ENCODE measurements around the gene AMACR.

Gene AMACR

GRCh38 chr5:34045996-34046395, 38.1 kb upstream of the AMACR start:
- Histone ChIP-seq H3K9ac (ENCODE audit: low read length) (no peak overlapping the region), H3K9me3 (ENCODE audit: control insufficient read depth, low read length) (no peaks in the 10 kb centered on the region), H3K36me3 (ENCODE audit: control insufficient read depth, insufficient read depth, low read length, severe bottlenecking) (no peaks in the 10 kb centered on the region), H3K4me1 (ENCODE audit: control insufficient read depth, insufficient read depth, low read length) (peaks cover 33% of the 10 kb centered on the region), H3K4me3 (ENCODE audit: low read length) (no peak overlapping the region), H3K27me3 (replicated peaks; ENCODE audit: control insufficient read depth, insufficient read depth, low read length) (no peaks in the 10 kb centered on the region)
- peak; percentile 61 for DNase-seq (ENCODE audit: low read depth)

- Histone ChIP-seq H3K4me3 (ENCODE audit: low read length) (no peak overlapping the region), H3K4me1 (ENCODE audit: control insufficient read depth, insufficient read depth, low read length) (peaks cover 33% of the 10 kb centered on the region), H3K9ac (ENCODE audit: low read length) (no peak overlapping the region), H3K27me3 (replicated peaks; ENCODE audit: control insufficient read depth, insufficient read depth, low read length) (no peaks in the 10 kb centered on the region), H3K9me3 (ENCODE audit: control insufficient read depth, low read length) (no peaks in the 10 kb centered on the region), H3K36me3 (ENCODE audit: control insufficient read depth, insufficient read depth, low read length, severe bottlenecking) (no peaks in the 10 kb centered on the region)
- DNase-seq (ENCODE audit: low read depth): no peak
Observed at GRCh38 chr5:34045023-34045422, 37.2 kb upstream of the AMACR start.

GRCh38 chr5:34043099-34043876, 35.4 kb upstream of the AMACR start, which contains the start of gene C1QTNF3:
C1QTNF3 (minus strand) TSS chr5:34043213; CDS start chr5:34043125, 88 bp downstream.
- Histone ChIP-seq H3K36me3 (ENCODE audit: control insufficient read depth, insufficient read depth, low read length, severe bottlenecking) (no peaks in the 10 kb centered on the region), H3K9ac (ENCODE audit: low read length) (no peak within 1 kb of the TSS), H3K4me3 (ENCODE audit: low read length) (peak within 1 kb of the TSS; percentile 12), H3K27me3 (replicated peaks; ENCODE audit: control insufficient read depth, insufficient read depth, low read length) (no peaks in the 10 kb centered on the region), H3K4me1 (ENCODE audit: control insufficient read depth, insufficient read depth, low read length) (peaks cover 33% of the 10 kb centered on the region), H3K9me3 (ENCODE audit: control insufficient read depth, low read length) (no peaks in the 10 kb centered on the region)
- no peak for DNase-seq (ENCODE audit: low read depth)

- DNase-seq (ENCODE audit: low read depth): no peak
- no peaks in the 10 kb centered on the region for H3K9me3 ChIP-seq (ENCODE audit: control insufficient read depth, low read length)
- no peaks in the 10 kb centered on the region for H3K36me3 ChIP-seq (ENCODE audit: control insufficient read depth, insufficient read depth, low read length, severe bottlenecking)
- H3K4me3 ChIP-seq (ENCODE audit: low read length): no peak overlapping the region
- no peaks in the 10 kb centered on the region for H3K27me3 ChIP-seq (replicated peaks; ENCODE audit: control insufficient read depth, insufficient read depth, low read length)
- no peak overlapping the region for H3K9ac ChIP-seq (ENCODE audit: low read length)
- peaks cover 37% of the 10 kb centered on the region for H3K4me1 ChIP-seq (ENCODE audit: control insufficient read depth, insufficient read depth, low read length)
Observed at GRCh38 chr5:34042321-34042720, 34.5 kb upstream of the AMACR start.

- Histone ChIP-seq H3K36me3 (ENCODE audit: control insufficient read depth, insufficient read depth, low read length, severe bottlenecking) (no peaks in the 10 kb centered on the region), H3K9ac (ENCODE audit: low read length) (no peak overlapping the region), H3K4me3 (ENCODE audit: low read length) (no peak overlapping the region), H3K9me3 (ENCODE audit: control insufficient read depth, low read length) (no peaks in the 10 kb centered on the region), H3K4me1 (ENCODE audit: control insufficient read depth, insufficient read depth, low read length) (peaks cover 37% of the 10 kb centered on the region), H3K27me3 (replicated peaks; ENCODE audit: control insufficient read depth, insufficient read depth, low read length) (no peaks in the 10 kb centered on the region)
- no peak for DNase-seq (ENCODE audit: low read depth)
Observed at GRCh38 chr5:34041247-34041972, 33.6 kb upstream of the AMACR start.

- Histone ChIP-seq H3K9me3 (ENCODE audit: control insufficient read depth, low read length) (no peaks in the 10 kb centered on the region), H3K4me1 (ENCODE audit: control insufficient read depth, insufficient read depth, low read length) (peaks cover 27% of the 10 kb centered on the region), H3K9ac (ENCODE audit: low read length) (no peak overlapping the region), H3K27me3 (replicated peaks; ENCODE audit: control insufficient read depth, insufficient read depth, low read length) (no peaks in the 10 kb centered on the region), H3K36me3 (ENCODE audit: control insufficient read depth, insufficient read depth, low read length, severe bottlenecking) (no peaks in the 10 kb centered on the region), H3K4me3 (ENCODE audit: low read length) (no peak overlapping the region)
- no peak for DNase-seq (ENCODE audit: low read depth)
Observed at GRCh38 chr5:34040472-34040871, 32.6 kb upstream of the AMACR start.

- Histone ChIP-seq H3K4me3 (ENCODE audit: low read length) (no peak overlapping the region), H3K27me3 (replicated peaks; ENCODE audit: control insufficient read depth, insufficient read depth, low read length) (no peaks in the 10 kb centered on the region), H3K9me3 (ENCODE audit: control insufficient read depth, low read length) (no peaks in the 10 kb centered on the region), H3K9ac (ENCODE audit: low read length) (no peak overlapping the region), H3K4me1 (ENCODE audit: control insufficient read depth, insufficient read depth, low read length) (peaks cover 25% of the 10 kb centered on the region), H3K36me3 (ENCODE audit: control insufficient read depth, insufficient read depth, low read length, severe bottlenecking) (no peaks in the 10 kb centered on the region)
- no peak for DNase-seq (ENCODE audit: low read depth)
Observed at GRCh38 chr5:34039398-34040157, 31.7 kb upstream of the AMACR start.

- no peak for DNase-seq (ENCODE audit: low read depth)
- Histone ChIP-seq H3K4me1 (ENCODE audit: control insufficient read depth, insufficient read depth, low read length) (peaks cover 29% of the 10 kb centered on the region), H3K36me3 (ENCODE audit: control insufficient read depth, insufficient read depth, low read length, severe bottlenecking) (no peaks in the 10 kb centered on the region), H3K9me3 (ENCODE audit: control insufficient read depth, low read length) (no peaks in the 10 kb centered on the region), H3K9ac (ENCODE audit: low read length) (no peak overlapping the region), H3K27me3 (replicated peaks; ENCODE audit: control insufficient read depth, insufficient read depth, low read length) (no peaks in the 10 kb centered on the region), H3K4me3 (ENCODE audit: low read length) (no peak overlapping the region)
Observed at GRCh38 chr5:34038838-34039237, 31.0 kb upstream of the AMACR start.

GRCh38 chr5:34038390-34038789, 30.5 kb upstream of the AMACR start:
- H3K4me3 ChIP-seq (ENCODE audit: low read length): no peak overlapping the region
- H3K9me3 ChIP-seq (ENCODE audit: control insufficient read depth, low read length): no peaks in the 10 kb centered on the region
- no peaks in the 10 kb centered on the region for H3K27me3 ChIP-seq (replicated peaks; ENCODE audit: control insufficient read depth, insufficient read depth, low read length)
- peaks cover 29% of the 10 kb centered on the region for H3K4me1 ChIP-seq (ENCODE audit: control insufficient read depth, insufficient read depth, low read length)
- no peak overlapping the region for H3K9ac ChIP-seq (ENCODE audit: low read length)
- H3K36me3 ChIP-seq (ENCODE audit: control insufficient read depth, insufficient read depth, low read length, severe bottlenecking): no peaks in the 10 kb centered on the region
- DNase-seq (ENCODE audit: low read depth): no peak

GRCh38 chr5:34037726-34038125, 29.9 kb upstream of the AMACR start:
- Histone ChIP-seq H3K4me3 (ENCODE audit: low read length) (no peak overlapping the region), H3K36me3 (ENCODE audit: control insufficient read depth, insufficient read depth, low read length, severe bottlenecking) (no peaks in the 10 kb centered on the region), H3K27me3 (replicated peaks; ENCODE audit: control insufficient read depth, insufficient read depth, low read length) (no peaks in the 10 kb centered on the region), H3K4me1 (ENCODE audit: control insufficient read depth, insufficient read depth, low read length) (peaks cover 22% of the 10 kb centered on the region), H3K9ac (ENCODE audit: low read length) (no peak overlapping the region), H3K9me3 (ENCODE audit: control insufficient read depth, low read length) (no peaks in the 10 kb centered on the region)
- DNase-seq (ENCODE audit: low read depth): no peak

GRCh38 chr5:34035756-34036155, 27.9 kb upstream of the AMACR start:
- Histone ChIP-seq H3K9ac (ENCODE audit: low read length) (no peak overlapping the region), H3K4me3 (ENCODE audit: low read length) (no peak overlapping the region), H3K36me3 (ENCODE audit: control insufficient read depth, insufficient read depth, low read length, severe bottlenecking) (no peaks in the 10 kb centered on the region), H3K4me1 (ENCODE audit: control insufficient read depth, insufficient read depth, low read length) (peaks cover 17% of the 10 kb centered on the region), H3K9me3 (ENCODE audit: control insufficient read depth, low read length) (no peaks in the 10 kb centered on the region), H3K27me3 (replicated peaks; ENCODE audit: control insufficient read depth, insufficient read depth, low read length) (no peaks in the 10 kb centered on the region)
- no peak for DNase-seq (ENCODE audit: low read depth)

Measured in adipocyte (in vitro differentiated cells).